ENCODE results near the gene ALG14. TPM values are rescaled to one million over a fixed set of nuclear protein-coding genes. Genes with fewer than 3 reads are reported as not detected.
A peak's percentile ranks its signal among the peaks of the same experiment; 100 is the strongest.
"Not testable (repeated sequence)": the region's sequence is repeated elsewhere in the genome, so short reads cannot be mapped to it uniquely, and the experiment has no call there.

Gene ALG14
- total and polyA plus RNA-seq, 7 donors = 0.55 to 2.7 (median 1.8) TPM

GRCh38 chr1:95002540-95003432 is 70.0 kb downstream of the ALG14 start:
- Histone ChIP-seq H3K9me3 (no peaks in the 10 kb centered on the region), H3K4me1 (peaks cover 0 to 22% (median 18%) of the 10 kb centered on the region in 4 donors), H3K27ac (peak overlapping the region; percentile 43 to 68 (median 60)), H3K27me3 (no peaks in the 10 kb centered on the region), H3K4me3 (no peak overlapping the region), H3K36me3 (no peaks in the 10 kb centered on the region)
- DNase-seq = no peak
- WGBS, 2 donors = 29 to 53% methylated on average over 8 of the region's 8 CpGs
- no peak for TF ChIP-seq POLR2A (IDR thresholded peaks at IDR 0.05)
- TF ChIP-seq POLR2AphosphoS5 (IDR thresholded peaks at IDR 0.05) = peak in 2 of 4 donors; percentile 26 to 32
- intact Hi-C loops (cut with DNase I) = no loop called here

GRCh38 chr1:95002164-95002539 is 70.6 kb downstream of the ALG14 start:
- Histone ChIP-seq H3K9me3 (no peaks in the 10 kb centered on the region), H3K4me1 (peaks cover 0 to 22% (median 18%) of the 10 kb centered on the region in 4 donors), H3K27me3 (no peaks in the 10 kb centered on the region), H3K27ac (peak overlapping the region; percentile 43 to 68 (median 60)), H3K36me3 (no peaks in the 10 kb centered on the region), H3K4me3 (no peak overlapping the region)
- peak; percentile 73 for DNase-seq
- TF ChIP-seq EP300 (IDR thresholded peaks at IDR 0.05) (no peak), POLR2AphosphoS5 (IDR thresholded peaks at IDR 0.05) (no peak), POLR2A (IDR thresholded peaks at IDR 0.05) (no peak)
- TF ChIP-seq, protein P1, sequence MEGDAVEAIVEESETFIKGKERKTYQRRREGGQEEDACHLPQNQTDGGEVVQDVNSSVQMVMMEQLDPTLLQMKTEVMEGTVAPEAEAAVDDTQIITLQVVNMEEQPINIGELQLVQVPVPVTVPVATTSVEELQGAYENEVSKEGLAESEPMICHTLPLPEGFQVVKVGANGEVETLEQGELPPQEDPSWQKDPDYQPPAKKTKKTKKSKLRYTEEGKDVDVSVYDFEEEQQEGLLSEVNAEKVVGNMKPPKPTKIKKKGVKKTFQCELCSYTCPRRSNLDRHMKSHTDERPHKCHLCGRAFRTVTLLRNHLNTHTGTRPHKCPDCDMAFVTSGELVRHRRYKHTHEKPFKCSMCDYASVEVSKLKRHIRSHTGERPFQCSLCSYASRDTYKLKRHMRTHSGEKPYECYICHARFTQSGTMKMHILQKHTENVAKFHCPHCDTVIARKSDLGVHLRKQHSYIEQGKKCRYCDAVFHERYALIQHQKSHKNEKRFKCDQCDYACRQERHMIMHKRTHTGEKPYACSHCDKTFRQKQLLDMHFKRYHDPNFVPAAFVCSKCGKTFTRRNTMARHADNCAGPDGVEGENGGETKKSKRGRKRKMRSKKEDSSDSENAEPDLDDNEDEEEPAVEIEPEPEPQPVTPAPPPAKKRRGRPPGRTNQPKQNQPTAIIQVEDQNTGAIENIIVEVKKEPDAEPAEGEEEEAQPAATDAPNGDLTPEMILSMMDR (IDR thresholded peaks at IDR 0.05) = no peak
- intact Hi-C loops (cut with DNase I) = no loop called here
- whole genome bisulfite sequencing, 2 donors = 77% methylated on average over 5 of the region's 5 CpGs

DNA sequence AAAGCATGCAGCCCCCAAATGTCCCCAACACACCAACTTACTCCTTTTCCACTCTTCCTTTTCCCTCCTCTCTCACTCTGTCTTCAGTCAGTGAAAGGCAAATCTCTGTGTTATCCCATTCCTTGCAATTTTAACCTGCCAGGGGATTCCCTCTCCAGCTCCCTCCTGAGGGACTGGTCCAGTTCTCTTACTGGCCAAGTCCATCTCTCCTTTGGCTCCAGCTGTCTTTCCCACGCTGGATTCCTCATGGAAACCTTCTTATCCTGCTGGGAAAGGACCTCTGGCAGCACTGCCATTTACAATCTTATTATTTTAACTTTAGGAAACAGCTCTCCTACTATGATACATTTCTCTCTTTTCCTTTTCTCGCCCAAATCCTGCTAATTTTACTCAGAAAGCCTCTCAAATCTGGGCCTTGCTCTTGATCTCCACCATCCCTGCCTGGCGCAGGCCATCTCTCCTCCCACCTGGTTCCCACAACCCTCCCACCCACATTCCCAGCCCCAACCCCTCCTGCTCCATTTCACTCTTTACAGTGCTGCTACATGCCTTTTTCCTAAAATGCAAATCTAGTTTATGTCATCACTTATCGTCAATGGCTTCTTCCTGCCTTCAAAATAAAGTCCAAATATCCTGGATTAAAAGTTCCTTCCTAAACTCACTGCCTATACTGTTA is 73.2 kb downstream of the ALG14 start:
- Histone ChIP-seq H3K27ac (peak overlapping the region in 2 of 4 donors; percentile 12 to 18), H3K36me3 (no peaks in the 10 kb centered on the region), H3K27me3 (no peaks in the 10 kb centered on the region), H3K4me1 (peaks cover 0 to 22% (median 18%) of the 10 kb centered on the region in 4 donors), H3K4me3 (no peak overlapping the region), H3K9me3 (no peaks in the 10 kb centered on the region)
- no peak for DNase-seq
- intact Hi-C loops (cut with DNase I) = no loop called here
- WGBS, 2 donors = 90 to 93% methylated on average over 4 of the region's 4 CpGs
- TF ChIP-seq, protein P1 (IDR thresholded peaks at IDR 0.05) = no peak
- TF ChIP-seq EP300 (IDR thresholded peaks at IDR 0.05) = no peak
- no peak for TF ChIP-seq POLR2AphosphoS5 (IDR thresholded peaks at IDR 0.05)
- no peak for TF ChIP-seq POLR2A (IDR thresholded peaks at IDR 0.05)

GRCh38 chr1:94998748-94999147 is 74.0 kb downstream of the ALG14 start:
- Histone ChIP-seq H3K27ac (no peak overlapping the region), H3K9me3 (no peaks in the 10 kb centered on the region), H3K4me1 (peaks cover 0 to 22% (median 18%) of the 10 kb centered on the region in 4 donors), H3K36me3 (no peaks in the 10 kb centered on the region), H3K27me3 (no peaks in the 10 kb centered on the region), H3K4me3 (no peak overlapping the region)
- TF ChIP-seq, protein P1 (IDR thresholded peaks at IDR 0.05) = no peak
- TF ChIP-seq POLR2AphosphoS5 (IDR thresholded peaks at IDR 0.05) = no peak
- TF ChIP-seq POLR2A (IDR thresholded peaks at IDR 0.05) = no peak
- no peak for TF ChIP-seq EP300 (IDR thresholded peaks at IDR 0.05)
- intact Hi-C loops (cut with DNase I) = no loop called here
- WGBS, 2 donors = 97 to 100% methylated on average over 2 of the region's 2 CpGs
- no peak for DNase-seq

GRCh38 chr1:94998114-94998513 is 74.6 kb downstream of the ALG14 start:
- 97 to 98% methylated on average over 3 of the region's 3 CpGs for WGBS, 2 donors
- intact Hi-C loops (cut with DNase I) = no loop called here
- Histone ChIP-seq H3K4me1 (peaks cover 0 to 18% (median 13%) of the 10 kb centered on the region in 4 donors), H3K36me3 (no peaks in the 10 kb centered on the region), H3K27ac (no peak overlapping the region), H3K27me3 (no peaks in the 10 kb centered on the region), H3K9me3 (no peaks in the 10 kb centered on the region), H3K4me3 (no peak overlapping the region)
- TF ChIP-seq POLR2AphosphoS5 (IDR thresholded peaks at IDR 0.05) (no peak), POLR2A (IDR thresholded peaks at IDR 0.05) (no peak), EP300 (IDR thresholded peaks at IDR 0.05) (no peak)
- TF ChIP-seq, protein P1 (IDR thresholded peaks at IDR 0.05) = no peak
- no peak for DNase-seq

GRCh38 chr1:94995536-94995935 is 77.2 kb downstream of the ALG14 start:
- H3K4me1 ChIP-seq; DNase-seq; H3K4me3 ChIP-seq; H3K27me3 ChIP-seq; H3K36me3 ChIP-seq; intact Hi-C loops (cut with DNase I); H3K27ac ChIP-seq; H3K9me3 ChIP-seq: not testable (repeated sequence)
- 88 to 89% methylated on average over 6 of the region's 6 CpGs for WGBS, 2 donors
